IMR-90 (cell line): ENCODE measurements around the gene S1PR1.

Source experiments
- BHLHE40 ChIP-seq: fragments of 150-350 bp; IDR thresholded peaks from 2 replicates; pipeline ENCODE4 v1.6.1; 2016; ENCODE audit warnings: mild to moderate bottlenecking, low read depth, low read length
- CEBPB ChIP-seq: IDR thresholded peaks from 2 replicates; pipeline ENCODE4 v1.6.1; 2012; ENCODE audit warnings: low read depth, low read length, improper control_type of control experiment
- CTCF ChIP-seq: conservative IDR thresholded peaks from 2 replicates; pipeline ENCODE4 v1.5.1; 2012; ENCODE audit warnings: mild to moderate bottlenecking, low read depth, low read length, improper control_type of control experiment
- MAFK ChIP-seq: IDR thresholded peaks from 2 replicates; pipeline ENCODE4 v1.6.1; 2012; ENCODE audit warnings: low read depth, low read length, improper control_type of control experiment
- MXI1 ChIP-seq: IDR thresholded peaks from 2 replicates; pipeline ENCODE4 v1.6.1; 2012; ENCODE audit warnings: low read depth, mild to moderate bottlenecking, low read length, moderate library complexity, borderline replicate concordance
- NFE2L2 ChIP-seq: fragments of 150-350 bp; IDR thresholded peaks from 2 replicates; pipeline ENCODE4 v1.6.1; 2016; ENCODE audit warnings: low read depth, mild to moderate bottlenecking, low read length
- POLR2A ChIP-seq: IDR thresholded peaks from 2 replicates; pipeline ENCODE4 v1.6.1; 2012; ENCODE audit warnings: mild to moderate bottlenecking, low read depth, low read length
- RAD21 ChIP-seq: IDR thresholded peaks from 2 replicates; pipeline ENCODE4 v1.6.1; 2012; ENCODE audit warnings: low read length, improper control_type of control experiment
- RCOR1 ChIP-seq: IDR thresholded peaks from 2 replicates; pipeline ENCODE4 v1.6.1; 2012; ENCODE audit warnings: mild to moderate bottlenecking, low read length, improper control_type of control experiment; ENCODE audit not compliant: insufficient replicate concordance
- RFX5 ChIP-seq: IDR thresholded peaks from 2 replicates; pipeline ENCODE4 v1.8.0; 2012; ENCODE audit warnings: low read depth, mild to moderate bottlenecking, low read length, moderate library complexity
- SMC3 ChIP-seq: fragments of 150-350 bp; IDR thresholded peaks from 2 replicates; pipeline ENCODE4 v1.6.1; 2016; ENCODE audit warnings: low read depth, mild to moderate bottlenecking, antibody characterized with exemption, low read length, moderate library complexity
- TF ChIP-seq, protein P1 (sequence below): fragments of 150-350 bp; IDR thresholded peaks from 2 replicates; pipeline ENCODE4 v1.6.1; 2017; ENCODE audit warnings: mild to moderate bottlenecking, antibody characterized with exemption, low read length, low read depth
- TF ChIP-seq, protein P2 (sequence below): fragments of 150-350 bp; IDR thresholded peaks from 2 replicates; pipeline ENCODE4 v1.6.1; 2016; ENCODE audit warnings: low read depth, mild to moderate bottlenecking, low read length, moderate library complexity, borderline replicate concordance

- TF ChIP-seq POLR2A (no peak), CTCF (no peak), SMC3 (no peak), CEBPB (no peak), RFX5 (no peak), NFE2L2 (no peak), RAD21 (no peak), MAFK (no peak), MXI1 (no peak), BHLHE40 (no peak), RCOR1 (no peak)
- TF ChIP-seq, protein P1, sequence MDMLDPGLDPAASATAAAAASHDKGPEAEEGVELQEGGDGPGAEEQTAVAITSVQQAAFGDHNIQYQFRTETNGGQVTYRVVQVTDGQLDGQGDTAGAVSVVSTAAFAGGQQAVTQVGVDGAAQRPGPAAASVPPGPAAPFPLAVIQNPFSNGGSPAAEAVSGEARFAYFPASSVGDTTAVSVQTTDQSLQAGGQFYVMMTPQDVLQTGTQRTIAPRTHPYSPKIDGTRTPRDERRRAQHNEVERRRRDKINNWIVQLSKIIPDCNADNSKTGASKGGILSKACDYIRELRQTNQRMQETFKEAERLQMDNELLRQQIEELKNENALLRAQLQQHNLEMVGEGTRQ: no peak
- TF ChIP-seq, protein P2, sequence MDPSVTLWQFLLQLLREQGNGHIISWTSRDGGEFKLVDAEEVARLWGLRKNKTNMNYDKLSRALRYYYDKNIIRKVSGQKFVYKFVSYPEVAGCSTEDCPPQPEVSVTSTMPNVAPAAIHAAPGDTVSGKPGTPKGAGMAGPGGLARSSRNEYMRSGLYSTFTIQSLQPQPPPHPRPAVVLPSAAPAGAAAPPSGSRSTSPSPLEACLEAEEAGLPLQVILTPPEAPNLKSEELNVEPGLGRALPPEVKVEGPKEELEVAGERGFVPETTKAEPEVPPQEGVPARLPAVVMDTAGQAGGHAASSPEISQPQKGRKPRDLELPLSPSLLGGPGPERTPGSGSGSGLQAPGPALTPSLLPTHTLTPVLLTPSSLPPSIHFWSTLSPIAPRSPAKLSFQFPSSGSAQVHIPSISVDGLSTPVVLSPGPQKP: no peak
Observed at GRCh38 chr1:101267082-101267481, 30.3 kb downstream of the S1PR1 start.
